ENCODE results near the gene INHBB.

GRCh38 chr2:120383631-120384340 is 37.9 kb downstream of the INHBB start:
- TF ChIP-seq CEBPB (IDR thresholded peaks at IDR 0.05) (no peak), MYC (IDR thresholded peaks at IDR 0.05; ENCODE audit: borderline replicate concordance, low read length) (no peak), POLR2A (IDR thresholded peaks at IDR 0.05; ENCODE audit: low read length) (no peak), JUNB (IDR thresholded peaks at IDR 0.05) (no peak)
- TF ChIP-seq, protein P1, sequence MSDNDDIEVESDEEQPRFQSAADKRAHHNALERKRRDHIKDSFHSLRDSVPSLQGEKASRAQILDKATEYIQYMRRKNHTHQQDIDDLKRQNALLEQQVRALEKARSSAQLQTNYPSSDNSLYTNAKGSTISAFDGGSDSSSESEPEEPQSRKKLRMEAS (IDR thresholded peaks at IDR 0.05): no peak
